HTERT RPE-1 (cell line): ENCODE data around the gene ZNF445.
"Not testable (repeated sequence)": the region's sequence is repeated elsewhere in the genome, so short reads cannot be mapped to it uniquely, and the experiment has no call there.

Experiments
- in situ Hi-C: fragments of 300-500 bp; cut with MboI; formaldehyde crosslinking; loops from 4 replicates; pipeline ENCODE4 v1.14.3; 2020; ENCODE audit warnings: low sequenced_read_pairs

The ZNF445 gene

DNA sequence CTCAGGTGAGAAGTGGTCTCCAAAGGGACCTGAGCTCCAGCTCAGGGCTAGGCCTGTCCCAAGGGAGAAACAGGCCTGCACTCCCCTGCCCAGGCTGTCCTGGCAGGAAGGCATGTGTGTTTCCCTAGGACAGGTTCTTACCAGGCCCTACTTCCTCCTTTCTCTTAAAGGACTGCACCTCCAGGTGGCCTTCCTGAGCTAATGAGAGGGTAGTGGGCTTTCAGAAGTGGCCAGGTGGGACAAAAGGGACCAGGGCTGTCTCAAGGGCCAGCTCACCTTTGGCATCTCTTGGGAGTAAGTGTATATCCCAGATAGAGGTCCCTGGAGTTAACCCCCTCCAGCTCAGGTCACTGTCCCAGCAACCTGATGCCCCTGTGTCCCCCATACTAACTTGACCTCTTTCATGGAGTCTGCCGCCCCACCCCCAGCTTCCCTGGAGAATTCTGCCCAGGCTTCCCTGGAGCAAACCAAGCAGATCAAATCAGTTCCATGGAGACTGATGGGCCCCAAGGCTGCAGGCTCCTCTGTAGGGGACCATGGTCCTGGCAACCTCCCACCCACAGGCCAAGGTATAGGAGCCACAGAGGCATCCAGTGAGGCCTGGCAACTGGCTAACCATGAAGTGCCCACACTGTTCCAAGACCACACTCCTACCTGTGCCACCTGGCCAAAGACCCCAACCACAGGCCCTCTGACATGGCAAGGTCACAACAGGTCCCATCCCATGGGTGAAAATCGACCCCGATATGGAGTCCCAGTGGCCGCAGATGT, 67.6 kb downstream of the ZNF445 start:
- in situ Hi-C loops: no loop called here

DNA sequence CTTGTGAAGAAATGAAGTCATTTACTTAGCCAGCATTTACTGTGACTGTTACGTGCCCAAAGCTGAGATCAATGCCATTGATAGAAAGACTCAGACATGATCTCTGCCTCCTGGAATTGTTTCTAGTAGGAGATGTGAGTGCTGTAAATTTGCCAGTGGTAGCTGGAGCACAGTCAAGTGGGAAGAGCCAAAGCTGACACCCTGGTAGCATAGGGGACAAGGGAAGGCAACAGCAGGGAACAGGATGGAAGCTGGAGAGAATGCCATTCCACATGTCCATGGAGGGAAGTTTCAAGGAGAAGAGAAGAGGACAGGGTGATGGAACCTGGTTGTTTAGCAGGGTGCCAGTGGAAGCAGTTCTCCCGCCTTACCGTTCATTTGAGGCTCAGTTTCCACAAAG, 74.9 kb downstream of the ZNF445 start:
- in situ Hi-C loops: no loop called here

DNA sequence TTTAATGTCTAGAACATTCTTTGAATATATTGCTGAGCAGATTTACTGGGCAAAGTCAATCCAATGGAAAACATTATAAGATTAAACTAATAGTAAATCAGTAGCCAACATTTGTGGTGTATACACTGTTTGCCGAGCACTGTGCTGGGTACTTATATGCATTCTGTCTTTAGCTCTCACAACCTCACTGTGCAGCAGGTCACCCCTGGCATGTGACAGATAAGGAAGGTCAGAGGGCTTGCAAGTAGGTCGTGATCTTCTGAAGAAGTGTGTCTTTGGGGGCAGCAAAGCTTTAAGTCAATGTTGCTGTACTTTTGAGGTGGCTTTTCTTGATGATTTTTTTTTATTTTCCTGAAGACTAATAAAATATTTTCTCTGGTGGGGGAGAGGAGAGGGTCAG, 76.7 kb downstream of the ZNF445 start:
- in situ Hi-C loops: no loop called here

DNA sequence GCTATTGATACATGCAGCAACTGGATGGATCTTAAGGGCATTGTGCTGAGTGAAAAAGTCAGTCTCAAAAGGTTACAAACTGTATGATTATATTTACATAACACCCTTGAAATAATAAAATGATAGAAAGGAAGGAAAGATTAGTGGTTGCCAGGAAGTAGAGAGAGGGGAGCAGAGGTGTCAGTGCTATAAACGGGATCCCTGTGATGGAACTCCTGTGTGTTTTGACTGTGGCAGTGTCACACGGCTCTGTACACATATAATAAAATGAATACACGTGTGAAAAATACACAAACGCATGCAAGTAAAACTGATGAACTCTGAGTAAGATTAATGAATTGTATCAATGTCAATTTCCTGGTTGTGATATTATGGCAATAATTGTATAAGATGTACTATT, 78.6 kb downstream of the ZNF445 start:
- in situ Hi-C loops: no loop called here

DNA sequence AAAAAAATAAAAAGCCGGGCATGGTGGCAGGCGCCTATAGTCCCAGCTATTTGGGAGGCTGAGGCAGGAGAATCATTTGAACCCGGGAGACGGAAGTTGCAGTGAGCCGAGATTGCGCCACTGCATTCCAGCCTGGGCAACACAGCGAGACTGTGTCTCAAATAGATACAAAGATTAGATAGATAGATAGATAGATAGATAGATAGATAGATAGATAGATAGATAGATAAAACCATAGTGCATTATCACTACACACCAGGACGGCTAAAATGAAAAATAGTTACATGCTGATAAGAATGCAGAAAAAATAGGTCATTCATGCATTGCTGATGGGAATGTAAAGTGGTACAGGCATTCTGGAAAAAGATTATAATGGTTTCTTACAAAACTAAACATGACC, 79.2 kb downstream of the ZNF445 start:
- in situ Hi-C loops: not testable (repeated sequence)

DNA sequence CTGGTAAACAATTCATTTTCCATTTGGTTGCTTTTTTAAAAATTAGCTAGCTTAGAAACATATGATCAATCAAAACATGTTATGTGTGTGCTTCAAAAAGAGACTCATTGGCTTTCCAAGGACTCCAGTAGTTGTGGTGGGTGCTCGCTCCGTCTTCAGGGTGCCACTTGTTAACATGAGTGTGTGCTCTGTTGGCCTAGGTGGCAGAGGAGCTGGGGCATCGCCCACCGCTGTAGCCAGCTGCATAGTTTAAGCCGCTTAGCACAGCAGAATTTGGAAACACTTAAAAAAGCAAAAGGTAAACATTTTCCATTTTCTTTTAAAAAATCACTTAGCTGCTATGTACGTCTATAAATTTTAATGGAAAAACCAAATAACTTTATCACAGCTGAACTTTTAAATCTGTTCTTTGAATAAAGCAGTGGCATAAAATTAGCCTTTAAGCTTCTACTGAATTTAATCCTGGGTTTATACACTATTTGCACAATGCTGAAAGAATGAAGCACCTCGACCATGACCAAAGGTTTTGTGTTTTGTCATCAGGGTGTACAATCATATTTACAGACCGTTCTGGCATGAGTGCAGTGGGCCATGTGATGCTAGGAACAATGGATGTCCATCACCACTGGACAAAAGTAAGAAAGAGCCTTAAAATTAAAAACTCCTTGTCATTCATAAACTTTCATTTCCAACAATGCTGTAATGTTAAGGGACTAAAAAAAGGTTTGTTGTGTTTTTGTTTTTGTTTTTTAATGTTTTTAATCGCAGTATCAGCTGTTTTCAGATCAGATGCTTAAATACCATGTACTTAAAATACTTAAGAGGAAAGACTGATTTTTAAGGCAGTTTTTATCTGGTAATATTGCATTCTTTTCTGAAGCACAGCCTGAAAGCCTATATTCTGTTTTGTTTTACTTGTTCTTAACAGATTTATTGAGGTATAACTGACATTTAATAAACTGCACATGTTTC, 81.0 kb downstream of the ZNF445 start:
- in situ Hi-C loops: no loop called here

DNA sequence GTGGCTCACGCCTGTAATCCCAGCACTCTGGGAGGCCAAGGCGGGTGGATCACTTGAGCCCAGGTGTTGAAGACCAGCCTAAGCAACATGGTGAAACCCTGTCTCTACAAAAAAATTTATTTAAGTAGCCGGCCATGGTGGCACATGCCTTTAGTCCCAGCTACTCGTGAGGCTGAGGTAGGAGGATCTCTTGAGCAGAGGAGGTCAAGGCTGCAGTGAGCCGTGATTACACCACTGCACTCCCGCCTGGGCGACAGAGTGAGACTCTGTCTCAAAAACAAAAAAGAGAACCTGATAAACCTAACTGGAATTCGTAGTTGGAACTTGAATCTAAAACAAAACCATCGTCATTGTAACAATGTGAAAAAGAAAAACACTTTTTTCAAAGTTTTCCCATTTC, 81.8 kb downstream of the ZNF445 start:
- in situ Hi-C loops: no loop called here

DNA sequence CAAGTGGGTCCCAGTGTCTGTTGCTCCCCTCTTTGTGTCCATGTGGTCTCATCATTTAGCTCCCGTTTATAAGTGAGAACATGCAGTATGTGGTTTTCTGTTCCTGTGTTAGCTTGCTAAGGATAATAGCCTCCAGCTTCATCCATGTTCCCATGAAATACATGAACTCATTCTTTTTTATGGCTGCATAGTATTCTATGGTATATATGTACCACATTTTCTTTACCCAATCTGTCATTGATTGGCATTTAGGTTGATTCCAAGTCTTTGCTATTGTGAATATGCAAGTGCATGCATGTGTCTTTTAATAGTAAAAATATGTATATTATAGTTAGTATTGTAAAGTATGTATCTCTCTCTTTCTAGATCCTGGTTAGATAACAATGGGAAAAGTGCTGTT, 85.0 kb downstream of the ZNF445 start:
- in situ Hi-C loops: no loop called here

DNA sequence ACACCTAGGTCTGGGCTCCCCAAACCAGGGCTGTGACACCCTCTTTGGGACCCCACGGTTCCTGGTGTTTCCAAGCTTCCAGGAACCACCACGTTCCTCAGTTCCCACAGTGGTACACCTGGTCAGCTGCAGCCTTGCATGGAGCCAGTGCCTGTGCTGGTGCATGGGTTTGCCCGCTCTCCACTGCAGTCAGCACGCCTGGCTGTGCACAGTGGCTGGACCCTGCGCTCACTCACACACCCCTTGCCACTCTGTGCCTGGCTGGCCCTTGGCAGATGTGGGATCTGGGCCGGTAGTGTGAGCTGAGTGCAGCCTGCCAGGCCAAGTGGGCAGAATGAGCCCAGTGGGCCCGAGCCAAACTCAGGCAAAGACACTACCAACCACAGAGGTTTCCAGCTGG, 90.1 kb downstream of the ZNF445 start:
- in situ Hi-C loops: no loop called here
